Activated CD8-positive, alpha-beta T cell treated with anti-CD3 and anti-CD28 coated beads for 36 hours (primary cell): Measurements from ENCODE around the gene TXNDC12. TPM values are rescaled to one million over a fixed set of nuclear protein-coding genes. Genes with fewer than 3 reads are reported as not detected.

Experiments
- ATAC-seq: fragments of 200-7000 bp; cut with Tn5 transposase; one replicate; pipeline ENCODE4 v1.10.0; 2021; ENCODE audit warnings: mild to moderate bottlenecking, moderate library complexity
- CTCF ChIA-PET: fragments of 350-600 bp; sonication (Branson Sonifier 250); formaldehyde crosslinking; loops from one replicate; lab custom pipeline; 2021; ENCODE audit warnings: antibody characterized with exemption; lab: Charles Lee
- POLR2A ChIA-PET: fragments of 350-600 bp; sonication (Branson Sonifier 250); formaldehyde crosslinking; loops from one replicate; lab custom pipeline; 2021; ENCODE audit warnings: antibody characterized with exemption; lab: Charles Lee
- DNase-seq: peaks from one replicate; pipeline ENCODE4 v3.0.0-alpha.2; 2020
- H3K27ac Mint-ChIP-seq: one replicate; pipeline ENCODE4 v1.8.0; 2021; ENCODE audit warnings: mild to moderate bottlenecking, mixed read lengths
- H3K27me3 Mint-ChIP-seq: one replicate; pipeline ENCODE4 v1.8.0; 2021; ENCODE audit warnings: mixed read lengths
- H3K36me3 Mint-ChIP-seq: one replicate; pipeline ENCODE4 v1.8.0; 2021; ENCODE audit warnings: low read depth, mixed read lengths
- H3K4me1 Mint-ChIP-seq: one replicate; pipeline ENCODE4 v1.8.0; 2021; ENCODE audit warnings: low read depth, mixed read lengths
- H3K4me3 Mint-ChIP-seq: one replicate; pipeline ENCODE4 v1.8.0; 2021; ENCODE audit warnings: mild to moderate bottlenecking, moderate library complexity, mixed read lengths
- H3K9me3 Mint-ChIP-seq: one replicate; pipeline ENCODE4 v1.8.0; 2021; ENCODE audit warnings: mixed read lengths
- CTCF ChIP-seq: fragments of 200-600 bp; IDR thresholded peaks from one replicate; pipeline ENCODE4 v1.8.0; 2022; ENCODE audit warnings: antibody characterized with exemption, mild to moderate bottlenecking
- intact Hi-C: fragments of 100-400 bp; cut with micrococcal nuclease; formaldehyde crosslinking; loops from one replicate; pipeline ENCODE4 v1.10.0; 2022
- total RNA-seq, 2 experiments: library from RNA; stranded (reverse); gene quantifications; one replicate each; pipeline ENCODE4 v1.2.3, GENCODE V29; 2021

Gene TXNDC12
- total RNA-seq, 2 experiments from 2014 or later: 24.3 to 34.7 TPM

GRCh38 chr1:51982161-51982560 lies 72.8 kb downstream of the TXNDC12 start:
- ATAC-seq (no peak), DNase-seq (no peak)
- TF ChIP-seq CTCF: no peak
- H3K9me3 Mint-ChIP-seq: no peaks in the 10 kb centered on the region
- intact Hi-C loops: no loop called here
- H3K4me1 Mint-ChIP-seq: no peaks in the 10 kb centered on the region
- peaks cover 2% of the 10 kb centered on the region for H3K27me3 Mint-ChIP-seq
- H3K27ac Mint-ChIP-seq: no peak overlapping the region
- ChIA-PET CTCF (no interaction called here), POLR2A (no interaction called here)
- H3K36me3 Mint-ChIP-seq: no peaks in the 10 kb centered on the region
- H3K4me3 Mint-ChIP-seq: no peak overlapping the region

- ChIA-PET POLR2A (no interaction called here), CTCF (interaction anchor here (0.9 to 1.9 kb wide), 2 partner anchors 40 to 85 kb away, joined by 3 to 5 read pairs; no protein-coding TSS in a partner anchor)
- Mint-ChIP-seq H3K4me3 (no peak overlapping the region), H3K36me3 (no peaks in the 10 kb centered on the region), H3K9me3 (no peaks in the 10 kb centered on the region), H3K27me3 (peaks cover 2% of the 10 kb centered on the region), H3K4me1 (no peaks in the 10 kb centered on the region), H3K27ac (no peak overlapping the region)
- TF ChIP-seq CTCF: no peak
- intact Hi-C loops: no loop called here
- DNase-seq (no peak), ATAC-seq (no peak)
These were observed 73.4 kb downstream of the TXNDC12 start for GRCh38 chr1:51981555-51981954.

- POLR2A ChIA-PET: no interaction called here
These were observed 76.9 kb downstream of the TXNDC12 start for GRCh38 chr1:51978099-51978498.

GRCh38 chr1:51976846-51977602 lies 78.0 kb downstream of the TXNDC12 start:
- ChIA-PET CTCF (no interaction called here), POLR2A (no interaction called here)
- Mint-ChIP-seq H3K27ac (no peak overlapping the region), H3K4me1 (peaks cover 8% of the 10 kb centered on the region), H3K9me3 (no peaks in the 10 kb centered on the region), H3K36me3 (no peaks in the 10 kb centered on the region), H3K27me3 (peaks cover 2% of the 10 kb centered on the region), H3K4me3 (no peak overlapping the region)
- intact Hi-C loops: no loop called here
- DNase-seq (no peak), ATAC-seq (no peak)
- no peak for TF ChIP-seq CTCF

More at GRCh38 chr1:51978099-51978498, 76.9 kb downstream of the TXNDC12 start:
- Mint-ChIP-seq H3K4me1 (peaks cover 8% of the 10 kb centered on the region), H3K27me3 (peaks cover 2% of the 10 kb centered on the region), H3K9me3 (no peaks in the 10 kb centered on the region), H3K36me3 (no peaks in the 10 kb centered on the region), H3K4me3 (no peak overlapping the region), H3K27ac (no peak overlapping the region)
- intact Hi-C loops: no loop called here
- DNase-seq (no peak), ATAC-seq (no peak)
- TF ChIP-seq CTCF: no peak
- CTCF ChIA-PET: no interaction called here
